GM23338 (cell line): Measurements from ENCODE around the gene BNC1. TPM values are rescaled to one million over a fixed set of nuclear protein-coding genes. Genes with fewer than 3 reads are reported as not detected.

Source experiments
- ATAC-seq: fragments of 200-7000 bp; cut with Tn5 transposase; 3 replicates; pipeline ENCODE4 v1.9.1; 2020
- DNase-seq: peaks from one replicate; pipeline ENCODE4 v3.0.0-alpha.2; 2015; ENCODE audit warnings: low spot score
- H2AFZ ChIP-seq: fragments of 200-600 bp; sonication (generic); 2 replicates; pipeline ENCODE4 v1.8.0; 2016; ENCODE audit warnings: antibody characterized with exemption, mild to moderate bottlenecking, moderate library complexity
- H3F3A ChIP-seq: fragments of 200-600 bp; sonication (generic); replicated peaks from 2 replicates; pipeline ENCODE4 v1.8.0; 2017; ENCODE audit warnings: antibody characterized with exemption, mixed run types, low read depth
- H3K27ac ChIP-seq: fragments of 200-600 bp; sonication (generic); 2 replicates; pipeline ENCODE4 v1.6.1; 2016; ENCODE audit warnings: low read depth
- H3K27me3 ChIP-seq: fragments of 200-600 bp; sonication (generic); 2 replicates; pipeline ENCODE4 v1.8.0; 2016; ENCODE audit warnings: mild to moderate bottlenecking, mixed run types, moderate library complexity; ENCODE audit not compliant: insufficient read depth
- H3K36me3 ChIP-seq: fragments of 200-600 bp; sonication (generic); 2 replicates; pipeline ENCODE4 v1.8.0; 2016; ENCODE audit warnings: mild to moderate bottlenecking; ENCODE audit not compliant: insufficient read depth
- H3K4me1 ChIP-seq: fragments of 200-600 bp; sonication (generic); 2 replicates; pipeline ENCODE4 v1.8.0; 2016; ENCODE audit warnings: mild to moderate bottlenecking, moderate library complexity; ENCODE audit not compliant: insufficient read depth
- H3K4me2 ChIP-seq: fragments of 200-600 bp; sonication (generic); 2 replicates; pipeline ENCODE4 v1.7.1; 2017; ENCODE audit warnings: mixed run types
- H3K4me3 ChIP-seq: fragments of 200-600 bp; sonication (generic); 2 replicates; pipeline ENCODE4 v1.6.1; 2016; ENCODE audit warnings: mixed run types
- H3K79me2 ChIP-seq: fragments of 200-600 bp; sonication (generic); replicated peaks from 2 replicates; pipeline ENCODE4 v1.8.0; 2017; ENCODE audit warnings: mild to moderate bottlenecking; ENCODE audit not compliant: insufficient read depth
- H3K9me2 ChIP-seq: fragments of 200-600 bp; sonication (generic); 2 replicates; pipeline ENCODE4 v1.8.0; 2017; ENCODE audit not compliant: insufficient read depth
- H4K20me1 ChIP-seq: fragments of 200-600 bp; sonication (generic); replicated peaks from 2 replicates; pipeline ENCODE4 v1.8.0; 2017; ENCODE audit warnings: mild to moderate bottlenecking; ENCODE audit not compliant: insufficient read depth
- H3K27ac Mint-ChIP-seq: 2 replicates; pipeline ENCODE4 v1.8.0; 2020; ENCODE audit warnings: inconsistent platforms, mild to moderate bottlenecking, moderate library complexity, mixed read lengths
- H3K27me3 Mint-ChIP-seq: 3 replicates; pipeline ENCODE4 v1.8.0; 2022; ENCODE audit warnings: low read depth, mild to moderate bottlenecking, moderate library complexity, mixed read lengths, inconsistent platforms; ENCODE audit not compliant: insufficient read depth, poor library complexity
- H3K36me3 Mint-ChIP-seq: 3 replicates; pipeline ENCODE4 v1.8.0; 2021; ENCODE audit warnings: low read depth, mild to moderate bottlenecking, inconsistent platforms, moderate library complexity, mixed read lengths
- H3K4me1 Mint-ChIP-seq: 3 replicates; pipeline ENCODE4 v1.8.0; 2020; ENCODE audit warnings: mild to moderate bottlenecking, inconsistent platforms, mixed read lengths
- H3K4me3 Mint-ChIP-seq: 3 replicates; pipeline ENCODE4 v1.8.0; 2021; ENCODE audit warnings: moderate library complexity, mild to moderate bottlenecking, inconsistent platforms, mixed read lengths
- H3K9me3 Mint-ChIP-seq: 3 replicates; pipeline ENCODE4 v1.8.0; 2020; ENCODE audit warnings: moderate library complexity, mild to moderate bottlenecking, inconsistent platforms, mixed read lengths
- CREB1 ChIP-seq: fragments of 250-450 bp; sonication (Bioruptor Pico); IDR thresholded peaks from 2 replicates; pipeline ENCODE4 v1.5.0; 2020; ENCODE audit warnings: low read depth, mild to moderate bottlenecking, moderate library complexity
- EZH2 ChIP-seq: fragments of 200-600 bp; sonication (generic); IDR thresholded peaks from one replicate; pipeline ENCODE4 v1.8.0; 2017; ENCODE audit warnings: antibody characterized with exemption, mild to moderate bottlenecking, low read depth; ENCODE audit not compliant: unreplicated experiment
- EZH2phosphoT487 ChIP-seq: fragments of 200-600 bp; sonication (generic); IDR thresholded peaks from one replicate; pipeline ENCODE4 v1.8.1; 2018; ENCODE audit warnings: antibody characterized with exemption; ENCODE audit not compliant: unreplicated experiment
- polyA plus RNA-seq: library from polyadenylated mRNA; unstranded; fragments of >200 nt; fragmentation: Nextera tagmentation; extraction: Ambion mirVana; gene quantifications from 2 replicates; pipeline ENCODE4 v1.2.1, GENCODE V29; 2016
- total RNA-seq: library from RNA; depleted of rRNA; stranded (reverse); fragments of >200 nt; shearing (Covaris generic); gene quantifications from 2 replicates; pipeline ENCODE4 v1.2.3, GENCODE V29; 2014
- TF ChIP-seq, protein P1 (sequence below), 2 experiments: fragments of 200-600 bp in 1 of 2; sonication (generic) in 1 of 2; conservative IDR thresholded peaks; 2 replicates each; pipeline versions ENCODE4 v1.5.1 to v1.6.1; 2016 to 2017; ENCODE audit warnings: antibody characterized with exemption in 2 of 2, low read depth in 2 of 2, mild to moderate bottlenecking in 2 of 2, moderate library complexity in 1 of 2

Gene BNC1
- total and polyA plus RNA-seq, 2 experiments from 2014 or later: 0.26 to 1.1 TPM

DNA sequence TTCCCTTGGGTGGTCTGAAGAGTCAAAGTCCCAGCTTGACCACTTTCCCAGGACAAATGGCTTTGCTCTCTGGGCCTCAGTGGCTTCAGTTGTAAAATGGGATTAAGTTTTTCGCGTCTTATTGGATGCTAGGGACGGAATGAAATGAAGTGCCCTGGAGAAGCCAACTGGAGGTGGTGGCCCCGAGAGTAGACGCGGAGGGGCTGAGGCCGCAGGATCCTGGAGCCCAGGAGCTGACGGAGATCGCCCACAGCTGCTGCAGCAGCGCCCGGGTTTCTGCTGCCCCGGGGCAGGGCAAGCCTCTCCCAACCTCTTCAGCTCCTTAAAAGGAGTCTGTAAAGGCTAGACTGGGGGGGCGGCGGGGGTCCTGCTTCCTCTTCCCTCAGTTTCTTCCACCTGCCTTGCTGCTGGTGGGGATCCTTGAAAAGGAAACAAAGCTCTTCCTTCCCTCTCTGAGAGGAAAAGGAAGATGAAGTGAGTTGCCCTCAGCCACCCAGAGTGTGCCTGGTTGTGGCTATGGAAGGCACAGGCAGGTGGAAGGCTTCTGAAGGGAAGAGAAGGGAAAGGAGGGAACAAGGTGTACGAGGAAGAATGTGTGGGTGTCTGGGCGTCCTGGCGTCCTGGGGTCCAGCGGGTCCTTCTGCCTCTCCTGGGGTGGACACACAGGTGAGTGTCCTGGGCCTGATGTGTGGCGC, 967 bp upstream of the BNC1 start:
- TF ChIP-seq CREB1 (CRISPR knock-in tag) (no peak), EZH2 (peak; percentile 56)
- Histone ChIP-seq H3K79me2 (no peaks in the 10 kb centered on the region), H3K4me1 (no peaks in the 10 kb centered on the region; the same call in none of the 2 replicates), H3K4me3 (peak overlapping the region; percentile 59), H4K20me1 (0 out of 2 replicates have a peak, but pooled peaks cover 6% of the 10 kb centered on the region), H3F3A (0 out of 2 replicates have a peak, but pooled peaks cover 3% of the 10 kb centered on the region), H3K36me3 (no peaks in the 10 kb centered on the region), H2AFZ (peak overlapping the region; percentile 92), H3K4me2 (peak overlapping the region; percentile 76), H3K27ac (no peak overlapping the region), H3K9me2 (no peaks in the 10 kb centered on the region), H3K27me3 (peaks cover 70% of the 10 kb centered on the region)
- Mint-ChIP-seq H3K27ac (no peak overlapping the region), H3K4me3 (peak overlapping the region; percentile 73), H3K27me3 (peaks cover 53% of the 10 kb centered on the region), H3K36me3 (no peaks in the 10 kb centered on the region), H3K4me1 (peaks cover 25% of the 10 kb centered on the region; the same call in 2 of the 3 replicates), H3K9me3 (peaks cover 3% of the 10 kb centered on the region; the same call in 2 of the 3 replicates)
- ATAC-seq (peak; percentile 18), DNase-seq (peak; percentile 49)

DNA sequence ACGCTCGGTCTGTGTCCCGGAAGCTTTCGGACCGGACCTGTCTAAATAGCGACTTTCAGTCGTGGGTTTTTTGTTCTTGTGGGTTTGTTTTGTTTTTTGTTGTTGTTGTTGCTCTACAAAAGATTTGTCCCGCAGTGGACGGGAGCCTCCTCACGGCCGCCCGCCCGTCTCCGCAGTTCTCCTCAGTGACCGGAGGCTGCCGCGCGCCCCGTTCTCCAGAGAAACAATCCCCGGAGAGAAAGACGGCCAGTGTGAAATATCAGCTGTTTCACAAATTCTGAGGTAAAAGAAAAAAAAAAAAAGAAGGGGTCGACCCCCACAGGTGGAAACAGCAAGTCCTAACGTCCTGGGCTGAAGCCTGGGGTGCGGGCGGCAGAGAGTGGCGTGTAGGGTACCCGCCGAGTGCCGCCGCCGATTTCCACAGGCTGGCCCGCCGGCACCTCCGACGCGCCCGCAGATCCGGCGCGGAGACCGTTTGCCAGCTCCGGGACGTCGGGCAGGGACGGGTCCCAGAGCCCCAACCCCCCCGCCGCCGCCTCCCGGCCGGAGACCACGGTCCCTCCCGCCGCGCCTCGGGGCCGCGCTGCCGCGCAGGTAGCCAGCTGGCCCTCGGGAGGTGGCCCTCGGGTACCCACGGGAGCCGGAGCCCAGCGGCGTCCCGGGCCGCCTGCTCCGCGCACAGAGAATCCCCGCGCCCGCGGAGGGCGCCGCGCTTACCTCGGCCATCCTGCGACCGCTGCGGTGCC, 478 bp downstream of the BNC1 start:
- ATAC-seq (peak; percentile 16), DNase-seq (peak; percentile 42)
- no peak overlapping the region for H3K27ac ChIP-seq
- peak overlapping the region; percentile 88 for H3K4me2 ChIP-seq
- H3K27me3 Mint-ChIP-seq: peaks cover 54% of the 10 kb centered on the region
- H2AFZ ChIP-seq: peak overlapping the region; percentile 98
- H3K4me3 Mint-ChIP-seq: peak overlapping the region; percentile 85
- no peaks in the 10 kb centered on the region for H3K79me2 ChIP-seq
- H3K4me1 Mint-ChIP-seq: peaks cover 25% of the 10 kb centered on the region; the same call in 2 of the 3 replicates
- H3K36me3 Mint-ChIP-seq: no peaks in the 10 kb centered on the region
- 0 out of 2 replicates have a peak, but pooled peaks cover 3% of the 10 kb centered on the region for H3F3A ChIP-seq
- no peaks in the 10 kb centered on the region for H3K36me3 ChIP-seq
- H3K9me3 Mint-ChIP-seq: peaks cover 3% of the 10 kb centered on the region; the same call in 2 of the 3 replicates
- H3K27ac Mint-ChIP-seq: no peak overlapping the region
- TF ChIP-seq EZH2phosphoT487: peak; percentile 58
- TF ChIP-seq EZH2: peak; percentile 97
- TF ChIP-seq, protein P1, sequence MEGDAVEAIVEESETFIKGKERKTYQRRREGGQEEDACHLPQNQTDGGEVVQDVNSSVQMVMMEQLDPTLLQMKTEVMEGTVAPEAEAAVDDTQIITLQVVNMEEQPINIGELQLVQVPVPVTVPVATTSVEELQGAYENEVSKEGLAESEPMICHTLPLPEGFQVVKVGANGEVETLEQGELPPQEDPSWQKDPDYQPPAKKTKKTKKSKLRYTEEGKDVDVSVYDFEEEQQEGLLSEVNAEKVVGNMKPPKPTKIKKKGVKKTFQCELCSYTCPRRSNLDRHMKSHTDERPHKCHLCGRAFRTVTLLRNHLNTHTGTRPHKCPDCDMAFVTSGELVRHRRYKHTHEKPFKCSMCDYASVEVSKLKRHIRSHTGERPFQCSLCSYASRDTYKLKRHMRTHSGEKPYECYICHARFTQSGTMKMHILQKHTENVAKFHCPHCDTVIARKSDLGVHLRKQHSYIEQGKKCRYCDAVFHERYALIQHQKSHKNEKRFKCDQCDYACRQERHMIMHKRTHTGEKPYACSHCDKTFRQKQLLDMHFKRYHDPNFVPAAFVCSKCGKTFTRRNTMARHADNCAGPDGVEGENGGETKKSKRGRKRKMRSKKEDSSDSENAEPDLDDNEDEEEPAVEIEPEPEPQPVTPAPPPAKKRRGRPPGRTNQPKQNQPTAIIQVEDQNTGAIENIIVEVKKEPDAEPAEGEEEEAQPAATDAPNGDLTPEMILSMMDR (conservative IDR thresholded peaks at IDR 0.05; ENCODE audit: low read depth in 2 of 2): no peak
- no peaks in the 10 kb centered on the region for H3K9me2 ChIP-seq
- peaks cover 85% of the 10 kb centered on the region for H3K27me3 ChIP-seq
- H4K20me1 ChIP-seq: peaks cover 6% of the 10 kb centered on the region; the same call in 1 of the 2 replicates
- H3K4me1 ChIP-seq: no peaks in the 10 kb centered on the region; the same call in none of the 2 replicates
- peak overlapping the region; percentile 75 for H3K4me3 ChIP-seq
